Progenitor cell of endocrine pancreas (in vitro differentiated cells): Measurements from ENCODE around the gene DPCD. TPM values are rescaled to one million over a fixed set of nuclear protein-coding genes. Genes with fewer than 3 reads are reported as not detected.
A peak's percentile ranks its signal among the peaks of the same experiment; 100 is the strongest.

Experiments
- DNase-seq: peaks from one replicate; pipeline ENCODE4 v3.0.0; 2021; ENCODE audit warnings: low spot score; ENCODE audit not compliant: unreplicated experiment
- H3K27ac Mint-ChIP-seq: 2 replicates; pipeline ENCODE4 v1.8.0; 2021; ENCODE audit warnings: mild to moderate bottlenecking, moderate library complexity, mixed read lengths
- H3K27me3 Mint-ChIP-seq: 2 replicates; pipeline ENCODE4 v1.8.0; 2021; ENCODE audit warnings: mixed read lengths
- H3K36me3 Mint-ChIP-seq: 2 replicates; pipeline ENCODE4 v1.8.0; 2022; ENCODE audit warnings: mixed read lengths; ENCODE audit not compliant: insufficient read depth
- H3K4me1 Mint-ChIP-seq: 2 replicates; pipeline ENCODE4 v1.8.0; 2021; ENCODE audit warnings: low read depth, mixed read lengths
- H3K4me3 Mint-ChIP-seq: 2 replicates; pipeline ENCODE4 v1.8.0; 2021; ENCODE audit warnings: low read depth, mild to moderate bottlenecking, moderate library complexity, mixed read lengths
- H3K9me3 Mint-ChIP-seq: 2 replicates; pipeline ENCODE4 v1.8.0; 2021; ENCODE audit warnings: low read depth, mixed read lengths
- total RNA-seq: library from RNA; stranded (reverse); gene quantifications from 2 replicates; pipeline ENCODE4 v1.2.1, GENCODE V29; 2021
- TF ChIP-seq, protein P1 (sequence below): fragments of 200-600 bp; sonication (generic); IDR thresholded peaks from one replicate; pipeline ENCODE4 v1.5.0; 2021; ENCODE audit warnings: antibody characterized with exemption, mild to moderate bottlenecking; ENCODE audit not compliant: unreplicated experiment

DPCD gene
- total RNA-seq, 1 donor from 2014 or later: 27.4 TPM

DNA sequence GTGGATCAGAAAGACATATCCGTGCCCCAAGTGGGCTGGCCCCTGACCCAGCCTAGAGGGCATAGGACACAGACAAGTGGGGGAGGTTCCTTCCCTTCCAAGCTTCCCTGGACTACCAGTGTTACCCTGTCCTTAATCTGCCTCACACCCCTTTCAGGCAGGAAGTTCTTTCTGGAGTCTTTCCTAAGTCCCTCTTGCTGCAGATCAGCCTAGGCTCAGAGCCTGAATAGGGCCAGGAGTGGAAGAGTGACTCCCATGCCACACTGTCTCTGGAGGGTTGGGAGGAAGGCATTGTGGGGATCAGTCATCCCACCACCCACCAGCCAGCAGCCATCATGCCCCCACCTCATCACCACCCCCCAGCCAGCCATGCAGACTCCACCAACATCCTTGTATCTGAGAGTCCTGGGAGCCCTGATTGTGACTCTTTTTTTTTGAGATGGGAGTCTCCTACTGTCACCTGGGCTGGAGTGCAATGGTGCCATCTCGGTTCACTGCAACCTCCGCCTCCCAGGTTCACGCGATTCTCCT lies 22.7 kb upstream of the DPCD start:
- Mint-ChIP-seq H3K27ac (no peak overlapping the region), H3K9me3 (no peaks in the 10 kb centered on the region), H3K36me3 (no peaks in the 10 kb centered on the region), H3K4me3 (no peak overlapping the region), H3K4me1 (peaks cover 13% of the 10 kb centered on the region), H3K27me3 (peaks cover 62% of the 10 kb centered on the region)
- no peak for DNase-seq
- TF ChIP-seq, protein P1, sequence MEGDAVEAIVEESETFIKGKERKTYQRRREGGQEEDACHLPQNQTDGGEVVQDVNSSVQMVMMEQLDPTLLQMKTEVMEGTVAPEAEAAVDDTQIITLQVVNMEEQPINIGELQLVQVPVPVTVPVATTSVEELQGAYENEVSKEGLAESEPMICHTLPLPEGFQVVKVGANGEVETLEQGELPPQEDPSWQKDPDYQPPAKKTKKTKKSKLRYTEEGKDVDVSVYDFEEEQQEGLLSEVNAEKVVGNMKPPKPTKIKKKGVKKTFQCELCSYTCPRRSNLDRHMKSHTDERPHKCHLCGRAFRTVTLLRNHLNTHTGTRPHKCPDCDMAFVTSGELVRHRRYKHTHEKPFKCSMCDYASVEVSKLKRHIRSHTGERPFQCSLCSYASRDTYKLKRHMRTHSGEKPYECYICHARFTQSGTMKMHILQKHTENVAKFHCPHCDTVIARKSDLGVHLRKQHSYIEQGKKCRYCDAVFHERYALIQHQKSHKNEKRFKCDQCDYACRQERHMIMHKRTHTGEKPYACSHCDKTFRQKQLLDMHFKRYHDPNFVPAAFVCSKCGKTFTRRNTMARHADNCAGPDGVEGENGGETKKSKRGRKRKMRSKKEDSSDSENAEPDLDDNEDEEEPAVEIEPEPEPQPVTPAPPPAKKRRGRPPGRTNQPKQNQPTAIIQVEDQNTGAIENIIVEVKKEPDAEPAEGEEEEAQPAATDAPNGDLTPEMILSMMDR: no peak

DNA sequence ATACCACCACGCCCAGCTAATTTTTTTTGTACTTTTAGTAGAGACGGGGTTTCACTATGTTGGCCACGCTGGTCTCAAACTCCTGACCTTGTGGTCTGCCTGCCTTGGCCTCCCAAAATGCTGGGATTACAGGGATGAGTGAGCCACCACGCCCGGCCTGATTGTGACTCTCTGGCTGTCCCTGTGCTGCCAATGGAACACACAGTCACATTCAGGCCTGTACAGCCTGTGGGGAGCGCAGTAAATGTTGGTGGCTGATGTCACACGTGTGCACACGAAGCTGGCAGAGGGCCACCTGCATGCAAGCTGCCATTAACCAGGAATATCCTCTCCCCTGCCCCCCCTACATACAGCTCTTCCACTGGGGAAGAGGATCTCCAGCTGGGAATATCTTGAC lies 22.2 kb upstream of the DPCD start:
- H3K27me3 Mint-ChIP-seq: peaks cover 67% of the 10 kb centered on the region
- no peak for DNase-seq
- H3K4me1 Mint-ChIP-seq: peaks cover 13% of the 10 kb centered on the region
- H3K36me3 Mint-ChIP-seq: no peaks in the 10 kb centered on the region
- TF ChIP-seq, protein P1: no peak
- no peak overlapping the region for H3K4me3 Mint-ChIP-seq
- H3K27ac Mint-ChIP-seq: peak overlapping the region; percentile 85
- H3K9me3 Mint-ChIP-seq: no peaks in the 10 kb centered on the region

DNA sequence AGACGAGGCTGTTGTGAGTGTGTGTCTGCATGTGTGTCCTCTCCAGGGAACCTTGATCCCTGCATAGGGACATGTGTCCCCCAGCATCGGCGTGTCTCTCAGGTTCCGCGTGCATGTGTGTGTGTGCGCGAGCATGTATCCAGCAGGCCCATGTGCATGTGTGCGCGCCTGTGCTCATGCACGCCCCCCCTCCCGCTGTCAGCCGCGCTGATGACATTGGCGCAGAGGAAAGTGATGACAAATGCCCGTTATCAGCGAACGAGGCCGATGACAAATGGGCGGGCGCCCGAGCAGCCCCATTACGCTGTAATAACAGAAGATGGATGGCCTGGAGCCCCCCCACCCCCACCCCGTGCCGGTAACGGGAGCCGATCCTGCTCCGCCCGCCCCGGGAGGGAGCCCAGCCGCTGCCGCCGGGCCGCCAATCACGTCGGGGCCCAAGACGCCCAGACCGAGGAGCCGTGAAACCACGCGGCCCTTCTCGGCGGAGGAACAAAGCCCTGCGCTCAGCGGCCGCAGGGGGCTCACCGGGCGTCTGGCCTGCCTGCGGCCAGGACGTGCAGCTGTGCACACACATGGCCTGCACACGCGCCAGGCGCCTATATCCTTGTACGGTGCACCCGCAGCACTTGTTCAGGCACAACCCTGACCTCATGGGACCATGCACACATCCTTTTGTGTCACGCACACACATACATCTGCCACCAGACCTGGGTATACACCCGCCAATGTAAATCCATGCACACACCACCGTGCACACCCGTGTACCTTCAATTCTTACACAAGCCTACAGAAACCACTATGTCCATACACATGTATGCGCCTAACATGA lies 21.6 kb upstream of the DPCD start:
- peak overlapping the region; percentile 85 for H3K27ac Mint-ChIP-seq
- H3K9me3 Mint-ChIP-seq: no peaks in the 10 kb centered on the region
- H3K27me3 Mint-ChIP-seq: peaks cover 74% of the 10 kb centered on the region

DNA sequence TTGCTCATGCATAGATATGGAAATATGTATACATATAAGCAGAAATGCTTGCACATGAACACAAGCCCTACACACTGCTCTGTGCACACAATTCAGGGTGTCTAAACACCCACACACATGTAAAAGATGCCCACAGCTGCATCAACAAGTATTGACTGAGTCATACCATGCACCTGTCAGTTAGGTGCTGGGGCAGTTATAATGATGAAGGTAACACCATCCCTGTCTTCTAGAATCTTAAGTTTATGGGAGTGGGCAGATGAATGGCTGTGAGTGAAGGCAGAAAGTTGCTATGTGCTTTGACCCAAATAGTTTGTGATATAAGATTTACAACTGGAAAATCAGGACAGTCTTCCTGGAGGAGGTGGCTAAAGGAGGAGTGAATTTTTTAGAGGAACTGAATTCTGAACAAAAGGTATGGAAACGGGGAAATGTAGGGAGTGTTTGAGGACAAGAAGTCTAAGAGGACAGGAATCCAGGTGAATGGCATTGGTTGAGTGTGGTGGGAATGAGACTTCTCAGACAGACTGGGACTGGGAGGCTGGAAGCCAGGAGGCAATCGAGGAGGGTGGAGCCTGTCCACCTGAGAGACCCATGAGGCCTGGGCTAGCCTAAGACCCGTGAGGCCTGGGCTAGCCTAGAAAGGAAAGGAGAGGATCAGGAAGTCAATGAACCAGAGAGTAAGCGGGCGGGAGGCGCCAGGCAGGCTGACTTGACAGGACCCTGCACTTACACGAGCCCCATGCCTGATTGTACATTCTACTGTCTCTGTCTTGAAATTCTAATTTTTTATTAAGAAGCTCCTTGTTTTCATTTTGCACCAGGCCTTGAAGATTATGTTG lies 20.7 kb upstream of the DPCD start:
- Mint-ChIP-seq H3K27ac (no peak overlapping the region), H3K27me3 (peaks cover 82% of the 10 kb centered on the region), H3K36me3 (no peaks in the 10 kb centered on the region), H3K9me3 (no peaks in the 10 kb centered on the region), H3K4me3 (no peak overlapping the region), H3K4me1 (peaks cover 13% of the 10 kb centered on the region)
- no peak for DNase-seq
- TF ChIP-seq, protein P1: no peak

More for the DNA sequence above, 21.6 kb upstream of the DPCD start:
- TF ChIP-seq, protein P1: peak; percentile 27
- DNase-seq: peak; percentile 41
- Mint-ChIP-seq H3K36me3 (no peaks in the 10 kb centered on the region), H3K4me1 (peaks cover 13% of the 10 kb centered on the region), H3K4me3 (no peak overlapping the region)
